NCI-H345 (cell line): ENCODE results near the gene SLC25A43.
"Not testable (repeated sequence)": the region's sequence is repeated elsewhere in the genome, so short reads cannot be mapped to it uniquely, and the experiment has no call there.

ENCODE experiments used
- DNase-seq: peaks from one replicate; lab custom pipeline; 2025; lab: John Stamatoyannopoulos, UW

SLC25A43 gene

GRCh38 chrX:119398974-119399771 lies at the start of gene SLC25A43:
SLC25A43 (plus strand) TSS chrX:119399336; CDS start chrX:119399404, 68 bp downstream.
- no peak for DNase-seq

GRCh38 chrX:119359618-119360382 lies 39.3 kb upstream of the SLC25A43 start:
- DNase-seq = no peak

GRCh38 chrX:119361451-119361850 lies 37.7 kb upstream of the SLC25A43 start:
- DNase-seq = not testable (repeated sequence)

GRCh38 chrX:119362074-119362473 lies 37.1 kb upstream of the SLC25A43 start:
- not testable (repeated sequence) for DNase-seq

GRCh38 chrX:119363391-119363790 lies 35.7 kb upstream of the SLC25A43 start:
- no peak for DNase-seq

- DNase-seq = not testable (repeated sequence)
These were observed 27.3 kb upstream of the SLC25A43 start for GRCh38 chrX:119371861-119372260.

GRCh38 chrX:119374736-119375135 lies 24.4 kb upstream of the SLC25A43 start:
- no peak for DNase-seq

- no peak for DNase-seq
These were observed 23.6 kb upstream of the SLC25A43 start for GRCh38 chrX:119375561-119375960.

GRCh38 chrX:119376312-119376711 lies 22.8 kb upstream of the SLC25A43 start:
- no peak for DNase-seq

GRCh38 chrX:119381349-119381944 lies 17.7 kb upstream of the SLC25A43 start:
- DNase-seq = no peak

- DNase-seq = no peak
These were observed 16.5 kb upstream of the SLC25A43 start for GRCh38 chrX:119382606-119383005.

- DNase-seq = not testable (repeated sequence)
These were observed 12.5 kb upstream of the SLC25A43 start for GRCh38 chrX:119386685-119387084.

- not testable (repeated sequence) for DNase-seq
These were observed 11.7 kb upstream of the SLC25A43 start for GRCh38 chrX:119387426-119387825.

- DNase-seq = no peak
These were observed 9.9 kb upstream of the SLC25A43 start for GRCh38 chrX:119389214-119389613.

GRCh38 chrX:119389871-119390501 lies 9.2 kb upstream of the SLC25A43 start:
- DNase-seq = no peak

GRCh38 chrX:119391279-119391678 lies 7.9 kb upstream of the SLC25A43 start:
- DNase-seq = no peak

GRCh38 chrX:119393144-119393543 lies 6.0 kb upstream of the SLC25A43 start:
- DNase-seq = no peak

GRCh38 chrX:119398587-119398973 lies 556 bp upstream of the SLC25A43 start:
- no peak for DNase-seq

- DNase-seq = no peak
These were observed 601 bp downstream of the SLC25A43 start for GRCh38 chrX:119399772-119400101.

GRCh38 chrX:119401569-119401968 lies 2.4 kb downstream of the SLC25A43 start:
- no peak for DNase-seq

GRCh38 chrX:119402588-119402987 lies 3.5 kb downstream of the SLC25A43 start:
- DNase-seq = no peak

- no peak for DNase-seq
These were observed 7.6 kb downstream of the SLC25A43 start for GRCh38 chrX:119406776-119407175.
